ENCODE results near the gene MARK4.
"Not testable (repeated sequence)": the region's sequence is repeated elsewhere in the genome, so short reads cannot be mapped to it uniquely, and the experiment has no call there.

The MARK4 gene

DNA sequence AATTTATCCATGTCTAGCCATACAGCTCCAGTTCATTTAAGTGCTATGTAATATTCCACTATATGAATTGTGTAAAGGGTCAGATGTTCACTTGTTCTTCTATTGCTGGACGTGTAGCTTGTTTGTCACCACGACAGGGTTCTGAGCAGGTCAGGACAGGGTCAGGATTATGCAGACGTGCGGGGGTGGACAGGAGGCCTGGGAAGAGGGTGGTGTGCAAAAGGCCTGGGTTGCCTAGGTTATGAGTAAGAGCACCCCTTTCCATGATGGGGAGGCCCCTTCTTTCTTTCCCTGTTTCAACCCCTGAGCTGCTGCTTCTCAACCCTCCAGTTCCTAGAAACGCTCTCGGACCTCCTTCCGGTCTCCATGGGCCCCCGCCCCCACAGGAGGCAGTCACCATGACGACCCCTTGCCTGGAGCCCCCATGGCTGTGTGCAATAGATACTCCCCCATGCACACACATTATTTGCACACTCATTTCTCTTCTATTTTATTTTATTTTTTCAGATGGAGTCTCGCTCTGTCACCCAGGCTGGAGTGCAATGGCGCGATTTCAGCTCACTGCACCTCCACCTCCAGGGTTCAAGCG lies 7.8 kb upstream of the MARK4 start:
- no peak for DNase-seq (ENCODE audit: low read depth)

DNA sequence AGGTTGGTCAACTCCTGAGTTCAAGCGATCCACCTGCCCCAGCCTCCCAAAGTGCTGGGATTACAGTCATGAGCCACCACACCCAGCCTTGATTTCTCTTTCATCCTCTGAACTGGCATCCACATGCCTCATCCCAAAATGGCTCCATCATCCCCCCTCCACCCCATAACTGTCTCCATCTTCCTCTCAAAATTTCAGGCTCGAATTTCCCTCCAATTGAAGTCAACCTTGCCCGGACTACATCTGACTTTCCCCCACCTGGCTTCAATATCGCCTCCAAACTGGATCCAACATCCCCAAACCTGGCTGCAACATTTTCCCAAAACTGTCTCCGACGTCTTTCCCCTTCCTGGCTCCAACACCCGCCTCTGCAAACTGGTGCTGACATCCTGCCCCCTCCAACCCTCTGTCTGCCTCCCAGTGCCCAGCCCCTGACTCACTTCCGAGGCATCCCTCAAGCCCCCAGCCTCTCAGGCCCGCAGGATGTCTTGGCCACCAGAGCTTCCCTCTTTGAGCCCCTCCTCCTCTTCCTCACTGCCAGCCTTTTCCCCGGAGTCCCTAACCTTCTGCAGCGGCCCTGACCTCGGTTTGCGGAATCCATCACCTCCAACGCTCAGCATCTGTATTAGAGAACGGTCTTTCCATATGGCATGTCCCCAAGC lies 6.8 kb upstream of the MARK4 start:
- DNase-seq (ENCODE audit: low read depth) = no peak

DNA sequence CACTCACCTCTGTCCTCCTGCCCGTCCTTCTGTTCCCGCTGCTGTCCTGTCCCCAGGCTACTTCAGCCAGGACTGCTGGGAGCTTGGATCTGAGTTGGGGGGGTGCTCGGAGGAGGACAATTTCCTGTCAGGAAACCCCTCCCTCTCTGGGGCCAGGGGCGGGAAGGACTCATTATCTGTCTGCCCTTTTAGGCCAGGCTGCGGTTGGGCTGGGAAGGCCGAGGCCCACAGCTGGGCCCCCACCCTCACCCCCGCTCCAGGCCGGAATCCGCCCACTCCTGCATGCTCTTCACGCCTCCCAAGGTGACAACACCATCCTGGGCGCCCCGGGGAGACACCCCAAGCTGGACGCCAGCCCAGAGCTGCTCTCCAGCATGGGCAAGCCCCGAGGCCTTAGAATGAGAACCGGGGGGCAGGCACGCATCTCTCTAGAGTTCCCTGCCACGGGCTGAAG lies 5.7 kb upstream of the MARK4 start, which contains the start of gene EXOC3L2:
Gene EXOC3L2, minus strand, starts transcription at position 74 of the 454 bp plus-strand sequence. CDS start 6,362 bp downstream, outside the sequence.
- DNase-seq (ENCODE audit: low read depth) = no peak

DNA sequence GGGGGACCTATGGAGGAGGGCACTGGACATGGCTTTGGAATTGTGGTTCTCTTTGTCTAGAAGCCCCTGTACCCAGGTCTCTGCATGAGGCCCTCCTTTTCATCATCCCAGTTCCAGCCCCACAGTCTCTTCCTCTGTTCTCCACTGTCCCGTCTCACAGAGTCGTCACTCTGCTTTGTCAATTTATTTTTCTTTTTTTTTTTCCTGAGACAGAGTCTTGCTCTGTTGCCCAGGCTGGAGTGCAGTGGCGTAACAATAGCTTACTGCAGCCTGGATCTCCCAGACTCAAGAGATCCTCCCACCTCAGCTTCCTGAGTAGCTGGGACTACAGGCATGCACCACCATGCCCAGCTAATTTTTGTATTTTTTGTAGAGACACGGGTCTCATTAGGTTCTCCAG lies 5.2 kb upstream of the MARK4 start:
- DNase-seq (ENCODE audit: low read depth) = no peak

DNA sequence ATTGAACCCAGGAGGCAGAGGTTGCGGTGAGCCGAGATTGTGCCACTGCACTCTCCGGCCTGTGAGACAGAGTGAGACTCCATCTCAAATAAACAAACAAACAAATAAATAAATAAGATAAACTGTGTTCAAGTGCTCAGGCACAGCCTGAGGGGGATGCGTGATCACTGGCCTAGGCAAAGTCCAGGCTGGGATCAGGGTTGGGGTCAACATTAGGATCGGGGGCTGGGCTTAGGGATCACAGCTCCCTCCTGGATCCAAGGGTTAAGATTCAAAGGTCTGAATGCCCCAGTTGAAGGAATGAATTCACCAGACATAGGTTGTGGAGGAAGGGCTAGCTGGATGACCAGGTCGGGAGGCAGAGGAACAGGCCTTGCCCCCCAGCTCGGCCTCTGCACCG lies 3.9 kb upstream of the MARK4 start:
- DNase-seq (ENCODE audit: low read depth) = no peak

DNA sequence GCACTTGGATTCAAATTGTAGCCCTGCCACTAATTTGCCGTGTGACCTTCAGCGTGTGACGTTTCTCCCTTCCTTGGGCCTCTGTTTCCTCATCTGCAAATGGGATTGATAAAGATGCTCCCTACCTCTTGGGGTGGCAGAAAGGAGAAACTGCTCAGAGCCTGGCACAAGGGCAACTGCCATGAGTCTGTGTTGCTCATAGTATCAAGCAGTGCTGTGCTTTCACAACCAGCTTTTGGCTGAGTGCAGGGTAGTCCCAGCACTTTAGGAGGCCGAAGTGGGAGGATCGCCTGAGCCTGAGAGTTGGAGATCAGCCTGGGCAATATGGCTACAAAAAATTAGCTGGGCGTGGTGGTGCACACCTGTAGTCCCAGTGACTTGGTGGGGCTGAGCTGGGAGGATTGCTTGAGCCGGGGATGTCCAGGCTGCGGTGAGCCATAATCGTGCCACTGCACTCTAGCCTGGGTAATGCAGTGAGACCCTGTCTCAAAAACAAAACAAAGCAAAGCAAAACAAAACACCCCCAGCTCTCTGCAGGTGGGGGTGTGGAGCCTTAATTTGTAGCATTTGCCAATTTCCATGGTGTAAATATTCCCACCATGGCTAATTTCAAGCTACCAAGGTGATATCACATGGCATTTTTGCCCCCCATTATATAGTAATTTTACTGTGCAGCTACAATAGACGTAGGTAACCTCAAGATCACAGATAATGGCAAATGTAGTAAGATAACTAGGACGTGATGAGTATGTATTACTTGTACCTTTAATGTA lies 1.6 kb upstream of the MARK4 start:
- DNase-seq (ENCODE audit: low read depth) = no peak

DNA sequence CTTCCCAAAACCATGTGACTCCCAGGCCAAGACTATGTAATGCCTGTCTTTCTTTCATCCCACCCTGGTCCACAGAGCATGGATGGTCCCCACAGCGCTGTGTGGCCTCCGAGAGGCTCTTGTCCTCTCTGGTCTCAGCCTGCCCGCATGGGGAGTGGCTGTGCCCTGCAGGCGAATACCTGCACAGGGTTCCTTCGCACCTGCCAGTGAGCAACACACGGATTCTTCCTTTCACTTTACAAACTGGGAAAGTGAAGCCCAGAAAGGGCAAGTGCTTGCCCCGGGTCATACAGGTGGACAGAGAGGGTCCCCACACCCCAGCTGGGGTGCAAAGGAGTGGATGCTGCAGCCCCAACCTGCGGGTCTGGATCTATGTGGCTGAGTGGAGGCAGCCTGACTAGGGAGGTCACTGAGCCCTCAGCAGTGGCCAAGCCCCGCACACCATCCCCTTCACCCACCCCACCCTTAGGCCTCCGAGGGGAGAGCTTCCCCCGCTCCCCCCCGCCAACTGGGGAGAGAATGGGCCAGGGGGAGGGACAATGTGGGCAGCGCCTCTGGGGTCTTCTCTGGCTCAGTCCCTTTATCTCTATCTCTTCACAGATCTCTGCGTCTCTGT lies 747 bp upstream of the MARK4 start:
- no peak for DNase-seq (ENCODE audit: low read depth)

DNA sequence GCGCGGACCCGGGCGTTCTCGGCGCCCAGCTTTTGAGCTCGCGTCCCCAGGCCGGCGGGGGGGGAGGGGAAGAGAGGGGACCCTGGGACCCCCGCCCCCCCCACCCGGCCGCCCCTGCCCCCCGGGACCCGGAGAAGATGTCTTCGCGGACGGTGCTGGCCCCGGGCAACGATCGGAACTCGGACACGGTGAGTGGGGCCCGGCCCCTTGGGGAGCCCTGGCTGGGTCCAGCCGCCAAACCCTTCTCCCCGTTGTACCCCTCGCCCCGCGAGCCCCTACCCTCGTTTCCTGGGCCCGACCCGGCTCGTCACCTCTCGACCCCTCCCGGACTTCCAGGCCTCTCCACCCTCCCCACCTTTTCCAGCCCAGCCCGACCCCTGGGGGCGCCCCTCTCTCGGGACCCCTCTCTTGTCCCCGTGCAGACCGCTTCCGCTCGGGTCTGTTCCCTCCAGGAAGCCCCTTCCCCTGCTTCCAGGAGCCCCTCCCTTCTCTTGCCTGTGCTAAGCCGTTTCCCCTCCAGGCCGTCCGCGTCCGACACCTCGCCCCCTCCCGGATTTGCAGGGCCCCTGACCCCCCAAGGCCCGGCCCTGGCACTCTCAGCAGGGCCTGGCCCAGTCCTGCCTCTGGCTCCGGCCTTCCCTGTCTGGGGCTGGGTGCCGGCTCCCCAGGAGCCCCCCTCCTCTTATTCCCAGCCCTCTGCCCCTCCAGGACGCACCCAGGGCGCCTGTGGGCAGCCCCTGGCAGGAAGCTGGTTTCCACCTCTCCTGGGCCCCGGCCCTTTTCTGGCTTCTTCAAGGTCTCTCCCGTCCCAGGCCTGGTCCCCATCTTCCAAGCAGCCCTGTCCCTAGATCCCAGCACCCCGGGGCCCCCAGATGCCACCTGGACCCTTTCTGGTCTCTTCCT lies 632 bp downstream of the MARK4 start:
- no peak for DNase-seq (ENCODE audit: low read depth)

DNA sequence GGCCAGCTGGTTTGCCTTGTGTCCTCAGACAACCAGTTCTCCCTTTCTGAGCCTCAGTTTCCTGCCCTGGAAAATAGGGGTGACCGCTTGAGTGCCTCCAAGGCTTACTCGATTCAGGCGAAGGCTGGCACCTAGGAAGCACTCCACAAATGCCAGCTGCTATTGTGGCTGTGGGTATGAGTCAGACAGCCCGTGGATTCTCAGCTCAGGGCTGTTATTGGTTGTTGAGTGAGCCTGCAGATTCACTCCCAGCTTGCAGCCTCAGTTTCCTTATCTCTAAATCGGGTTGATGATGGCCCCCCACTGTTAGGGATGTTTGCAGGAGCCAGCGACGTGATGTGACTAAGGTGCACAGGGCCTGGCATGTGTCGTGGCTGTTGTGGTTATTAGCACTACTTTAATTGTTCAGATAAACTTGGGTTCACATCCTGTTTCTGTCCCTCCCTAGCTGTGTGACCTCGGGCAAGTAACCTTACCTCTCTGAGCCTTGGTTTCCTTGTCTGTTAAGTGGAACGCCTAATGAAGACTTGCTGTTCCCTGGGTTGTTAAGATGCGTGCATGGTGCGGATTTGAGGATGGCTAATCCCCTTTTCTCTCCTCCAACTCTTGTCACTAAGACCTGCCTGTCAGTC lies 2.4 kb downstream of the MARK4 start:
- DNase-seq (ENCODE audit: low read depth) = peak; percentile 50

DNA sequence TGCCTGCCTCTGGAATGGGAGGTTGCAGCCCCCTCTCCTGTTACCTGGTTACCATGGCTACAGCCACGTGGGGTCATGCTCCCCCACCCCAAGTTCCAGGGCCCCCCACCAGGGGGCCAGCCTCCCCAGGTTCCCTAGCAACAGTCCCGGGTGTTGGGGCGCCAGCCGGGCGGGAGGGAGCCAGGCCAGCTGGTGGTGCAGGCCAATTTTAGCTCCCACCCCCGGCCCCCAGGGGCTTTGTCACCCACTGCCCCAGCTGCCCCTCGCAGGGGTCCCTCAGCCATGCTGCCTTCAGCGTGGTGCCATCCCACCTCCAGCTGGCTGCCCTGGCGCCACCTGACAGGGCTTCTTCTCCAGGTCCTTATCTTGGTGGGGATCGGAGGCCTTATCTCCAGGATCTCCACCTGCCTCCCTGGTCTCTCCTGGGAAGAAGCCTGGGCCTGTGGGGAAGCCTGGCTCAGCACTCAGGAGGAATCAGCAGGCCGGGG lies 3.0 kb downstream of the MARK4 start:
- no peak for DNase-seq (ENCODE audit: low read depth)

DNA sequence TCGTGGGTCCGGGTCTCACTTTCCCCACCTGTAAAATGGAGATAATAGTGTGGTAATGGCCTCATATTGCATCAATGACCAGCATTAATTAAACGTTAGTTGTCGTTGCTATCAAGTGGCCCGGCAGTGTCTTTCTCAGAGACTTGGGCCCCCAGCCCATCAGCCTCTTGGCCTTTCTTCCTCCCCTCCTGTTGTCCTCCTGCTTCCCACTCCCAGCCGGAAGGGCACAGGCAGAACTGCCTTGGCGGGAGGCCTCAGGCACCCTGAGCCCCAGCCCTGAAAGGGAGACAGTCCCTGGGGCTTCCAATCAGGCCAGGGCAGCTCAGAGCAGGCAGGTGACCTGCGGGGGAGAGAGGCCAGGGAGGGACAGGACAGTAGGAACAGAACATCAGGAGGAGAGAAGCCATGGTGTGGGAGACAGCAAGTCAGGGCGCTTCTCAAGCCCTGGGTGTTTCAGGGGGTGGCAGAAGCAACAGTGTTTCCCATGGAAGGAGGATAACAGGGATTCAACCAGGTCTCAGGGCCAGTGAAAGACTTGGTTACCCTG lies 4.6 kb downstream of the MARK4 start:
- no peak for DNase-seq (ENCODE audit: low read depth)

DNA sequence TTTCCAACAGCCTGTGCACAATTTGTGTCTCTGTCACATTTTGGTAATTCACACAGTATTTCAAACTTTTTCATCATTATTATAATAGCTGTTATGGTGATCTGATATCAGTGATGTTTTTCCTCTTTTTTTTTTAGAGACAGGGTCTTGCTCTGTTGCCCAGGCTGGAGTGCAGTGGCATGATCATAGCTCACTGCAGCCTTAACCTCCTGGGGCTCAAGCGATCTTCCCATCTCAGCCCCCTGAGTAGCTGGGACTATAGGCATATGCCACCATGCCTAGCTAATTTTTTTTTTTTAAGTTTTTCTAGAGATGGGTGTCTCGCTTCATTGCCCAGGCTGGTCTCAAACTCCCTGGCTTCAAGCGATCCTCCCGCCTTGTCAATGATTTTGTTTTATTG lies 5.8 kb downstream of the MARK4 start:
- DNase-seq (ENCODE audit: low read depth) = no peak

DNA sequence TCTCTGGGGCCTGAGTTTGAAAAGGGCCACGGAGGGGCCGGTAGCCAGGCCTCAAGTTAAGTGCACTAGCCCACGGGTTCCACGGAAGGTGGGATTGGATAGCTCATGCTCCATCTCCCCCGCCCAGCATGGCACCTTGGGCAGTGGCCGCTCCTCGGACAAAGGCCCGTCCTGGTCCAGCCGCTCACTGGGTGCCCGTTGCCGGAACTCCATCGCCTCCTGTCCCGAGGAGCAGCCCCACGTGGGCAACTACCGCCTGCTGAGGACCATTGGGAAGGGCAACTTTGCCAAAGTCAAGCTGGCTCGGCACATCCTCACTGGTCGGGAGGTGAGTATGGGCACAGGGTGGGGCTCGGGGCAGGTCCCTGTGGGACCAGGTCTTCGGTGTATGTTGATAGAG lies 7.8 kb downstream of the MARK4 start:
- DNase-seq (ENCODE audit: low read depth) = no peak

DNA sequence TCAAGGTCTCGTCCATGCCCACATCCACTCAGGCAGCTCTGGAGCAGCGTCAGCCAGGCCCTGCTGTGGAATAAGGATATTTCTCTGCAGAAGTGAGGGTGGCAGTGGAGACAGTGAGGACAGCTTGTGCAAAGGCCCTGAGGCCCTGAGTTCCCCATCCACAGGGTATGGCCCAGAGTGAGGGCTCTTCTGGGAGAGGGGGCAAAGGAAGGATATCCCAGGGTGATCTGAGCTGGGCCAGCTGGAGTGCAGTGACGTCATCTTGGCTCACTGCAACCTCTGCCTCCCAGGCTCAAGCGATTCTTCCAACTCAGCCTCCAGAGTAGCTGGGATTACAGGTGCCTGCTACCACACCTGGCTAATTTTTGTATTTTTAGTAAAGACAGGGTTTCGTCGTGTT lies 11.5 kb downstream of the MARK4 start:
- no peak for DNase-seq (ENCODE audit: low read depth)

DNA sequence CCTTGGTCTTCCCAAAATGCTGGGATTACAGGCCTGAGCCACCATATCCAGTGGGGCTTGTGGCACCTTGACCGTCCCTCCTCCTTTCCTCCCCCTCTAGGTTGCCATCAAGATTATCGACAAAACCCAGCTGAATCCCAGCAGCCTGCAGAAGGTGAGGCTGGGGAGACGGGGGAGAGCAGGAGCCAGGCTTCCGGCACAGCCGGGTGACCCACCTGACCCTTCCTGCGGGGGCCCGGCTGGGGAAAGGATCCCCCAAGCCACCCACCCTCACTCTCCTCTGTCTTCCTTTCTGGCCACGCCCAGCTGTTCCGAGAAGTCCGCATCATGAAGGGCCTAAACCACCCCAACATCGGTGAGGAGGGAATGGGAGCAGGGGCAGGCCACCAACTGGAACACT lies 11.9 kb downstream of the MARK4 start:
- DNase-seq (ENCODE audit: low read depth) = no peak

DNA sequence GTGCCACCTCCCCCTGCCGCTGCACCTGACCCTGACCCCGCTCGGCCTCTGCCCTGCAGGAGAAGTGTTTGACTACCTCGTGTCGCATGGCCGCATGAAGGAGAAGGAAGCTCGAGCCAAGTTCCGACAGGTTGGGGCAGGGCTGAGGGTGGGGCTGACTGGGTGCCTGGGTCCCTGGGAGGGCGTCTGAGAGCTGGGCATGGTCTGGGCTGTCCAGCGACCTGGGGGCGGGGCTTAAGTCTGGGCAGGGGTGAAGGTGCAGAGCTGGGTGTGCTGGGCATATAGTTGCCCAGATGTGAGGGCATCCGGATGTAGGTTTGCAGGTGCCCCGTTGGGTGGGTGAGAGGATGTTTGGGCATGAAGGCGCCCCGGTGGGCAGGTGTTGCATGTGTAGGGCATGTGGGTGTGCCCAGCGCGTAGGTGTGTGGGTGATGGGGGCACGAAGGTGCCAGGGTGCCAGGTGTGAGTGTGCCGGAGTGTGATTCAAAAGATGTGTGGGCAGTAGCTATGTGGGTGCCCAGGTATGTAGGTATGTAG lies 13.8 kb downstream of the MARK4 start:
- DNase-seq (ENCODE audit: low read depth) = no peak

DNA sequence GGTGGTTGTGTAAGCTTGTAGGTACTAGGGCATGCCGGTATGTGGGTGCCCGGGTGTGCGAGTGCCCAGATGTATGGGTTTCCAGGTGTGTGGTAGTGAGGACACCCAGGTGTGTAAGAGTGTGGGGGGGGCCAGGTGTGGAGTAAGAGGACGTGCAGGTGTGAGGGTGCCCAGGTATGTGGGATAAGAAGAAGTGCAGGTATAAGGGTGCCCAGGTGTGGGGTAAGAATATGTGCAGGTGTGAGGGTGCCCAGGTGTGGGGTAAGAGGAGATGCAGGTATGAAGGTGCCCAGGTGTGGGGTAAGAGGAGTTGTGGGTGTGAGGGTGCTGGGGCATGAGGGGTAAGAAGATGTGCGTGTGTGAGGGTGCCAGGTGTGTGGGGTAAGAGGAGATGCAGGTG lies 14.3 kb downstream of the MARK4 start:
- DNase-seq (ENCODE audit: low read depth) = no peak

DNA sequence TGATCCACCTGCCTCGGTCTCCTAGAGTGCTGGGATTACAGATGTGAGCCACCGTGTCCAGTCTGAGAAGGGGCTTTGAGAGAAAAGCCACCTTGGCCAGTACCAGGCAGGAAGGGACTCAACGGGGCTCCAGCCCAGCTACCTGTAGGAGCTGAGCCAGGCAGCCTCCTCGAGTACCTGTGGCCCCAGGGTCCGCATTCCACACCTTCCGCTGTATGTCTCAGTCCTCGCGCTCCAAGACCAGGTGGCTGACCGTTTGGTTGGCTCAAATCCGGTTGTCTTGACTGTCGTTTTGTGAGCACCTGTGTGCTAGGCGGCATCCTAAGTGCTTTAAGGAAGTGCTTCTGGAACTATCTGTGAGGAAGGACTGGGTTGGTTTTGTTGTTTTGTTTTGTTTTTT lies 16.2 kb downstream of the MARK4 start:
- DNase-seq (ENCODE audit: low read depth) = no peak

DNA sequence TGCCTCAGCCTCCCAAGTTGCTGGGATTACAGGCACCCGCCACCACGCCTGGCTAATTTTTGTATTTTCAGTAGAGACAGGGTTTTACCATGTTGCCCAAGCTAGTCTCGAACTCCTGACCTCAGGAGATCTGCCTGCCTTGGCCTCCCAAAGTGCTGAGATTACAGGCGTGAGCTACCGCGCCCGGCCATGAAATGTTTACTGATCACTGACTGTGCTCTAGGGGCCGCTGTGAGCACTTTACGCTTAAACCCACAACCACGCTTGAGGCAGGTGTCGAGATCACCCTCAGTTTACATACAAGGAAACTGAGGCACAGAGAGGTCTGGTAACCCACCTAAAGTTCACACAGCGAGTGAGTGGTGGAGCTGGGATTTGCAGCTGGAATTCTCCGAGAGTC lies 18.9 kb downstream of the MARK4 start:
- not testable (repeated sequence) for DNase-seq (ENCODE audit: low read depth)

DNA sequence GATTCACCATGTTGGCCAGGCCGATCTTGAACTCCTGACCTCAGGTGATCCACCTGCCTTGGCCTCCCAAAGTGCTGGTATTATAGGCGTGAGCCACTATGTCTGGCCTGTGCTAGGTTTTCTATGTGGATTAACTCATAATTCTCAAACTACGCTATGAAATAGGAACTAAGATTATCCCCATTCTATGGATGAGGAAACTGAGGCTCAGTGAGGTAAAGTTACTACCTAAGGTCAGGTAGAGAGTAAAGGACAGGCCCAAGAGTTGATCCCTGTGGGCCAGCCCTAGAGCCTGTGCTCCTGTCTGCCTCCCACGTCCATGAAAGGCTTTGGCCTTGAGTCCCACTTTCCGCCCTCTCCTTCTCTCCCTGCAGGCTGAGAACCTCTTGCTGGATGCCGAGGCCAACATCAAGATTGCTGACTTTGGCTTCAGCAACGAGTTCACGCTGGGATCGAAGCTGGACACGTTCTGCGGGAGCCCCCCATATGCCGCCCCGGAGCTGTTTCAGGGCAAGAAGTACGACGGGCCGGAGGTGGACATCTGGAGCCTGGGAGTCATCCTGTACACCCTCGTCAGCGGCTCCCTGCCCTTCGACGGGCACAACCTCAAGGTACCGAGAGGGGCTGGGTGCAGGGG lies 20.1 kb downstream of the MARK4 start:
- DNase-seq (ENCODE audit: low read depth) = no peak
